Measurements from ENCODE around the gene HOXD12.

HOXD12 gene

DNA sequence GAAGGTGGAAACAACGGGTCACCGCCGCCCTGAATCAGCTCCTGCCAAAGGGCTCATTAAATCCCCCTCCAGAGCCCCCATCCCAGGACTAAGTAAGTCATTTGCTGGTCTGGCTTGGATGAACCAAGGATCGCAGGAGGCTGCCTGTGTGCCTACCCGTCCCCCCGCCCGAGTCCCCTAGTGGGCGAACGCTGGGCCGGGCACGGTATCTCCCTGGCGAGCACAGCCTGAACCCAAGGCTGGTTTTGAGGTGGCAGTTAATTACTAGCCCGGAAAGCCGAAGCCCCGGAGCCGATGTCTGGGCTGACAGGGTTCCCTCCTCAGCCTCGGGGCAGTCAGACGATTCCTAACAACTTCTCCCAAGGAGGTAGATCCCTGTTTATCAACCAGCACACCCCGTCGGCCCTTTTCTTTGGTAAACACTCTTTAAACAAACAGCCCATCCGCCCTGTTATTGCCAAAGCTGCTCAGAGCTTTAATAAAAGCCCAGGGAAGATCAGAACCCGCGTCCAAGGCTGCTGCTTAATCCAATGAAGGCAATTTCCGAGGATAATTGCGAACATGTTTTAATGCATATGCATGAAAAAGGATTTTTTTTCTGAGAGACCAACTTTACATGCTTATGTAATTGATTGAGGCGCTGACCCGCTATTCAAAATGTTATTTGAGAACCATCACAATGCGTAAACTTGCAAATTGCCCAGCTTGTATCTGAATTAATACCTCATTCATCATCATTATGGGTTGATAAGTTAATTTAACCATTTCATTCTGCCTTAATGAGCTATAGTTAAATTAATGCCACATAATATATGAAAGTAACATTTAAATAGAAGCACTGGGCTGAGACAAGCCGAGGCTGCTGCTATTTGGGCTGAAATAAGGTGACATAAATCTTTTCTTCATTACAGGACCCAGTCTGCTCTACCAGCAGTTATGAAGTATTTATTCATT, 26.4 kb upstream of the HOXD12 start:
- H3K27ac ChIP-seq (ENCODE audit: low read depth in 2 of 2, low read length in 2 of 2): no peak overlapping the region
- peaks cover 81 to 89% of the 10 kb centered on the region in 2 donors for H3K27me3 ChIP-seq (ENCODE audit: control insufficient read depth in 2 of 2, insufficient read depth in 2 of 2, low read length in 2 of 2)
- no peak overlapping the region for H3K4me3 ChIP-seq (ENCODE audit: low read length in 2 of 2)
- H3K36me3 ChIP-seq (ENCODE audit: control insufficient read depth in 2 of 2, insufficient read depth in 2 of 2, low read length in 2 of 2): no peaks in the 10 kb centered on the region
- no peak overlapping the region for H3K9ac ChIP-seq (ENCODE audit: low read depth in 1 of 2, low read length in 2 of 2)
- no peaks in the 10 kb centered on the region for H3K9me3 ChIP-seq (ENCODE audit: control insufficient read depth in 2 of 2, low read length in 2 of 2)
- peaks cover 0 to 5% of the 10 kb centered on the region in 2 donors for H3K4me1 ChIP-seq (ENCODE audit: control insufficient read depth in 2 of 2, insufficient read depth in 2 of 2, low read length in 2 of 2)

DNA sequence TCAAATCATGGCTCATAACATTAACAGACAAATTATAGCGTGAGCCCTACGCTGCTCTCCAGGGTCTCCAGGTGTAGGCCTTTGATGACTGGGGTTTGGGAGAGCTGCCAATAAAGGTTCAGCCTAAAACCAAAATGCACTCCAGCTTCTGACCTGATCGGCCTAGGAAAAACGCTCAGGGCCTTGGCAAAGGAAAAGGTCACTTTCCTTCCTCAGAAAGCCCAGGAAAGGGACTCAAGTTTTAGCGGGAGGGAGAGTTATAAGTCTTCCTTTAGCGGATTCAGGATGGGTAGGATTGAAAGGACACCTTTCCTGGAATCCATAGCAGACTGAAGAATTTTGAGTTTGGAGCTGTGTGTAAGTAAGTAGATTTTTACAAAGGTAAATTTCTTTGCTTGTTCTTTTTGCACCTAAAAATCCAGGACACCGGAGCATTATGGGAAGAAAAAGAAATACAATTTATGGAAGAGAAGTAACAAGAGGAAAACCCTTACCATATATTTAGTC, 24.6 kb upstream of the HOXD12 start:
- no peak overlapping the region for H3K27ac ChIP-seq (ENCODE audit: low read depth in 2 of 2, low read length in 2 of 2)
- H3K36me3 ChIP-seq (ENCODE audit: control insufficient read depth in 2 of 2, insufficient read depth in 2 of 2, low read length in 2 of 2): no peaks in the 10 kb centered on the region
- no peak overlapping the region for H3K9ac ChIP-seq (ENCODE audit: low read depth in 1 of 2, low read length in 2 of 2)
- H3K4me3 ChIP-seq (ENCODE audit: low read length in 2 of 2): no peak overlapping the region
- H3K9me3 ChIP-seq (ENCODE audit: control insufficient read depth in 2 of 2, low read length in 2 of 2): no peaks in the 10 kb centered on the region
- H3K4me1 ChIP-seq (ENCODE audit: control insufficient read depth in 2 of 2, insufficient read depth in 2 of 2, low read length in 2 of 2): peaks cover 0 to 3% of the 10 kb centered on the region in 2 donors
- H3K27me3 ChIP-seq (ENCODE audit: control insufficient read depth in 2 of 2, insufficient read depth in 2 of 2, low read length in 2 of 2): peaks cover 79 to 89% of the 10 kb centered on the region in 2 donors

DNA sequence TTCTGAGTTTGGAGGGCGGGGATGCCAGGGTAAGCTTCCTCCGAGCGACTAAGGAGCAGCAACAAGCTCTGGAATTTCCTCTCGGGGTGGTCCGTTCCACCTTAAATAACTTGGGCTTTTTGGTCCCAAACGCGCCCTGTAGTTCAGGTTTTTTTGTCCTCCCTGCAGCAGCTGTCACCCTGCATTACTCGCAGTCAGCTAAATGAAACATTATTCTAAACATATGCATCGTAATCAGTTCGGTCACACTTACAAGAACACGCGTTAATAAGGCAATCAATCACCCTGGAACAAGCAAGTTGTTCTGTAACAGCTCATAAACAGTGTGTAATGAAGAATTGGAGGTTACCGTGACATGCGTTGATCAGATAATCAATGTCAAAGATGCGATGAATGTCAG, 24.1 kb upstream of the HOXD12 start:
- peaks cover 0 to 3% of the 10 kb centered on the region in 2 donors for H3K4me1 ChIP-seq (ENCODE audit: control insufficient read depth in 2 of 2, insufficient read depth in 2 of 2, low read length in 2 of 2)
- no peak overlapping the region for H3K4me3 ChIP-seq (ENCODE audit: low read length in 2 of 2)
- H3K9me3 ChIP-seq (ENCODE audit: control insufficient read depth in 2 of 2, low read length in 2 of 2): no peaks in the 10 kb centered on the region
- no peak overlapping the region for H3K27ac ChIP-seq (ENCODE audit: low read depth in 2 of 2, low read length in 2 of 2)
- peaks cover 74 to 85% of the 10 kb centered on the region in 2 donors for H3K27me3 ChIP-seq (ENCODE audit: control insufficient read depth in 2 of 2, insufficient read depth in 2 of 2, low read length in 2 of 2)
- no peak overlapping the region for H3K9ac ChIP-seq (ENCODE audit: low read depth in 1 of 2, low read length in 2 of 2)
- H3K36me3 ChIP-seq (ENCODE audit: control insufficient read depth in 2 of 2, insufficient read depth in 2 of 2, low read length in 2 of 2): no peaks in the 10 kb centered on the region

DNA sequence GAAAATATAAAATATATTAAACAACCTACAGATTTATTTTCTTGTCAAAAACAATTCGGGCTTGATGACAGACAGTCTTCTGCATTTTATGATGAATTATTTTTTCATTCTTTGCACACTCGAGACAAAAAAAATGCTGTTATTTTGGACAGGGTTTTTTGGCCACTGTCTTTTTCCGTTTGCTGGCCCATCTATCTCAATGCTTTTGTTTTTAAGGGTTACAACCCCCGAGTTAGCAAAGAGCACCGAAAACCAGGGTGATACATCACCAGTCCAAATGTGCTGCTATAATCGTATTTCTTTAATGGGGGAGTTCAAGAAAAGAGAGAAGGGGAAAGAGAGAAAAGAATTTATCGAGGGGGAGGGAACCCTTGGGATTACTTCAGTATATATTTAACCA, 23.5 kb upstream of the HOXD12 start:
- Histone ChIP-seq H3K36me3 (ENCODE audit: control insufficient read depth in 2 of 2, insufficient read depth in 2 of 2, low read length in 2 of 2) (no peaks in the 10 kb centered on the region), H3K4me3 (ENCODE audit: low read length in 2 of 2) (no peak overlapping the region), H3K27ac (ENCODE audit: low read depth in 2 of 2, low read length in 2 of 2) (no peak overlapping the region), H3K27me3 (ENCODE audit: control insufficient read depth in 2 of 2, insufficient read depth in 2 of 2, low read length in 2 of 2) (peaks cover 76 to 86% of the 10 kb centered on the region in 2 donors), H3K9ac (ENCODE audit: low read depth in 1 of 2, low read length in 2 of 2) (no peak overlapping the region), H3K9me3 (ENCODE audit: control insufficient read depth in 2 of 2, low read length in 2 of 2) (no peaks in the 10 kb centered on the region), H3K4me1 (ENCODE audit: control insufficient read depth in 2 of 2, insufficient read depth in 2 of 2, low read length in 2 of 2) (peaks cover 0 to 3% of the 10 kb centered on the region in 2 donors)

DNA sequence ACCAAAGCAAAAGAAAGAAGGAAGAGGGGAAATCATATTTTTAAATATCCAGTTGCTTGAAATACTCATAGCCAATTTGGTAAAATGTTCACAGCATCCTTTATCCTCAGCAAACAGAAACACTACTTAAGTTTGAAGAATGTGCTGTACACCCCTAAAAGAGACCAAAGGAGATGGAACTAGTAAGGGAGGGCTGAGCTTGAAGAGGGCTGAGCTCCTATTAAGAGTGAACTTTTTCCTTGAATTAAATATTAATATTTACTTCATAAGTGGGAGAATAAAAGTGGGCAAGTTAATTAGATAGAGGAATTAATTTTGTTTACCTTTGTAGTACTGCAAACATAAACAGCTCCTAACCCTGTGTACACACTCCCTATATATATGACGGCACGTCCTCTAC, 22.8 kb upstream of the HOXD12 start:
- Histone ChIP-seq H3K9ac (ENCODE audit: low read depth in 1 of 2, low read length in 2 of 2) (no peak overlapping the region), H3K27me3 (ENCODE audit: control insufficient read depth in 2 of 2, insufficient read depth in 2 of 2, low read length in 2 of 2) (peaks cover 77 to 87% of the 10 kb centered on the region in 2 donors), H3K4me3 (ENCODE audit: low read length in 2 of 2) (no peak overlapping the region), H3K4me1 (ENCODE audit: control insufficient read depth in 2 of 2, insufficient read depth in 2 of 2, low read length in 2 of 2) (peaks cover 0 to 3% of the 10 kb centered on the region in 2 donors), H3K27ac (ENCODE audit: low read depth in 2 of 2, low read length in 2 of 2) (no peak overlapping the region), H3K36me3 (ENCODE audit: control insufficient read depth in 2 of 2, insufficient read depth in 2 of 2, low read length in 2 of 2) (no peaks in the 10 kb centered on the region), H3K9me3 (ENCODE audit: control insufficient read depth in 2 of 2, low read length in 2 of 2) (no peaks in the 10 kb centered on the region)

DNA sequence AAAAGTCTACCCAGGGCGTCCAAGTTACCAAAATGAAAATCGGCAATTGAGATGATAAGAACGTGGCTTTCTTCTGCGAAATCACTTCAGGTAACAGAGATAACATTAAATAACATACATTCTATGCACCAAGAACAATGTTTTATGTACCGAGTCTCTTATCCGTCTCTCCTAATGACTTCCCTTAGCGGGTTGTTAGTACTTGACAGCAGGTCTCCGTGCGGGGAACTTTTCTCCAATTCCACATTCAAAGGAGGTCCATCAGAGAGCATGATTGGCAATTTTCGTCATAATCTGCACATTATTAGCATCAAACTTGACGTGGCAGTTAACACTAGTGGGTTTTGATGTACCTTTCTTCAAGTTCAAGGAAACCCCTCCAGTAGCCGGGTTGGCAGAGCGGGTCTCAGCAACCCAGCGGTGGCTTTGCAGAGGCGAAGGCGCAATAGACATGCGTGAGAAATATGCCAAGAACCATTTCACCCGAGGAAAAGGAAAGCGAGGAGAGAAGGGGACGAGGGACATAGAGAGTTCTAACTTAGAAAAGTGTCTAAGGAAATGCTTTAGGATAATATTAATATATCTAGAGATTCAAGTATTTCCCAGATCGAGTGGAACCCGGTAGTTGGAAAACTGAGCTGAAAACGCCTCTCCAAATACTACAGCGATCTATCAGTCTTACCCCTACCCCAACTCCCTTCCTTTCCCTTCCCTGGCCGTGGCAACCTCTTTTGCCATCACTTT, 20.9 kb upstream of the HOXD12 start:
- Histone ChIP-seq H3K9me3 (ENCODE audit: control insufficient read depth in 2 of 2, low read length in 2 of 2) (no peaks in the 10 kb centered on the region), H3K4me1 (ENCODE audit: control insufficient read depth in 2 of 2, insufficient read depth in 2 of 2, low read length in 2 of 2) (peaks cover 0 to 5% of the 10 kb centered on the region in 2 donors), H3K27me3 (ENCODE audit: control insufficient read depth in 2 of 2, insufficient read depth in 2 of 2, low read length in 2 of 2) (peaks cover 80 to 89% of the 10 kb centered on the region in 2 donors), H3K36me3 (ENCODE audit: control insufficient read depth in 2 of 2, insufficient read depth in 2 of 2, low read length in 2 of 2) (no peaks in the 10 kb centered on the region), H3K4me3 (ENCODE audit: low read length in 2 of 2) (no peak overlapping the region), H3K27ac (ENCODE audit: low read depth in 2 of 2, low read length in 2 of 2) (no peak overlapping the region), H3K9ac (ENCODE audit: low read depth in 1 of 2, low read length in 2 of 2) (no peak overlapping the region)

DNA sequence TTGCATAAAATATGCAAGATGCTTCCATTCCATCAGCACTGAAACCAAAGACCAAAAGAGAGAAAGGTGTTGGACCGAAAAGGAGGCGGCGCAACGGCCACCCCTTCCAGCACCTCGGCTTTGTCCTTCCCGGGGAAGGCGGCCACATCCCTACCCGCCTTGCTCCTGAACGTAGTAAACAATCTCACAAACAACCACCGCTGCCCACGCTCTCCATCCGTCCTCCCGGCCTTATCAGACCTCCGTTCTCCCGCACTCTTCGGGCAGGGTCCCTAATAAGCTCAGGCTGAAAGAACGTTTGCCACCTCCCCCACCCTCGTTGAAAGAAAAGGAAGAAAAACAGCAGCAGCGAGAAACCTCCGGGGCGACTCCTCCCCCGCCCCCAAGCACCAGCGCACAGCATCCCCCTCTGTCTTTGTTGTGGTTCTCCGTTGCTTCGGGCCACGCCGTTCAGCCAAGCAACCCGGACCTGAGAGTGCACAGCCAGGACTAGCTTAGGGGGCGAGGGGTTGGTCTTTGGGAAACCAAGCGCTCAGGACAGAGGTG, 20.2 kb upstream of the HOXD12 start:
- no peaks in the 10 kb centered on the region for H3K9me3 ChIP-seq (ENCODE audit: control insufficient read depth in 2 of 2, low read length in 2 of 2)
- H3K9ac ChIP-seq (ENCODE audit: low read depth in 1 of 2, low read length in 2 of 2): no peak overlapping the region
- no peak overlapping the region for H3K4me3 ChIP-seq (ENCODE audit: low read length in 2 of 2)
- H3K4me1 ChIP-seq (ENCODE audit: control insufficient read depth in 2 of 2, insufficient read depth in 2 of 2, low read length in 2 of 2): peaks cover 0 to 5% of the 10 kb centered on the region in 2 donors
- no peak overlapping the region for H3K27ac ChIP-seq (ENCODE audit: low read depth in 2 of 2, low read length in 2 of 2)
- peaks cover 82 to 89% of the 10 kb centered on the region in 2 donors for H3K27me3 ChIP-seq (ENCODE audit: control insufficient read depth in 2 of 2, insufficient read depth in 2 of 2, low read length in 2 of 2)
- no peaks in the 10 kb centered on the region for H3K36me3 ChIP-seq (ENCODE audit: control insufficient read depth in 2 of 2, insufficient read depth in 2 of 2, low read length in 2 of 2)

DNA sequence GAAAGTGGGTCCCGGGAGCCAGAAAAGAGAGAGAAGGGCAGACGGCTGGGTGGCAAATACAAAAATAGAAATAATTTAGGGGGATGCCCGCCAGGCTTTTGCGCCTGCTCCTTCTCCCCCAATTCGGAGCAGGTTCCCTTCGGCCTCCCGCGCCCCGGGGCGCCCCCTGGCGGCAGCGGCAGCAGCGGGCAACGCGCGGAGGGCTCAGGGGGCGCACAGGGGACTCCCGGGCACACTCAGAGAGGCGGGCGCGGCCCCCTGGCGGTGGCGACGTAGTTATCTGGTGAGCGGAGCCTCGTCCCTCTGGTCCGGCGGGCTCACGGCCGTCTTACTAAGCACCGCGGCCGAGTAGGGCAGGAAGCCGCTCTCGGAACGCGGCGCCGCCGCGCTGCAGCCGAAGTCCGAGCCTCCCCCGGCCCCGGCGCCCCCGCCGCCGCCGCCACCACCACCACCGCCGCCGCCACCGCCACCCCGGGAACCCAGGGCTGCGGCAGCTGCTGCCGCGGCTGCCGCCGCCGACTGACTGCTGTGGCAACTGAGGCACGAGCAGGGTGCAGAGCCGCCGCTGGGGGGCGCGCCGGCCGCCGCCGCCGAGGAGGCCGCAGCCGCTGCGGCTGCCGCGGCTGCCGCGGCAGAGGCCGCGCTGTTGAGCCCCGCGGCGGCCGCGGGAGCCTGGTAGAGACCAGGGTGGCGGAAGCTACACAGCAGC, 19.6 kb upstream of the HOXD12 start:
- Histone ChIP-seq H3K27ac (ENCODE audit: low read depth in 2 of 2, low read length in 2 of 2) (no peak overlapping the region), H3K9ac (ENCODE audit: low read depth in 1 of 2, low read length in 2 of 2) (no peak overlapping the region), H3K36me3 (ENCODE audit: control insufficient read depth in 2 of 2, insufficient read depth in 2 of 2, low read length in 2 of 2) (no peaks in the 10 kb centered on the region), H3K27me3 (ENCODE audit: control insufficient read depth in 2 of 2, insufficient read depth in 2 of 2, low read length in 2 of 2) (peaks cover 82 to 89% of the 10 kb centered on the region in 2 donors), H3K4me1 (ENCODE audit: control insufficient read depth in 2 of 2, insufficient read depth in 2 of 2, low read length in 2 of 2) (peaks cover 2 to 5% of the 10 kb centered on the region in 2 donors), H3K4me3 (ENCODE audit: low read length in 2 of 2) (peak overlapping the region in 1 of 2 donors; percentile 38), H3K9me3 (ENCODE audit: control insufficient read depth in 2 of 2, low read length in 2 of 2) (no peaks in the 10 kb centered on the region)

DNA sequence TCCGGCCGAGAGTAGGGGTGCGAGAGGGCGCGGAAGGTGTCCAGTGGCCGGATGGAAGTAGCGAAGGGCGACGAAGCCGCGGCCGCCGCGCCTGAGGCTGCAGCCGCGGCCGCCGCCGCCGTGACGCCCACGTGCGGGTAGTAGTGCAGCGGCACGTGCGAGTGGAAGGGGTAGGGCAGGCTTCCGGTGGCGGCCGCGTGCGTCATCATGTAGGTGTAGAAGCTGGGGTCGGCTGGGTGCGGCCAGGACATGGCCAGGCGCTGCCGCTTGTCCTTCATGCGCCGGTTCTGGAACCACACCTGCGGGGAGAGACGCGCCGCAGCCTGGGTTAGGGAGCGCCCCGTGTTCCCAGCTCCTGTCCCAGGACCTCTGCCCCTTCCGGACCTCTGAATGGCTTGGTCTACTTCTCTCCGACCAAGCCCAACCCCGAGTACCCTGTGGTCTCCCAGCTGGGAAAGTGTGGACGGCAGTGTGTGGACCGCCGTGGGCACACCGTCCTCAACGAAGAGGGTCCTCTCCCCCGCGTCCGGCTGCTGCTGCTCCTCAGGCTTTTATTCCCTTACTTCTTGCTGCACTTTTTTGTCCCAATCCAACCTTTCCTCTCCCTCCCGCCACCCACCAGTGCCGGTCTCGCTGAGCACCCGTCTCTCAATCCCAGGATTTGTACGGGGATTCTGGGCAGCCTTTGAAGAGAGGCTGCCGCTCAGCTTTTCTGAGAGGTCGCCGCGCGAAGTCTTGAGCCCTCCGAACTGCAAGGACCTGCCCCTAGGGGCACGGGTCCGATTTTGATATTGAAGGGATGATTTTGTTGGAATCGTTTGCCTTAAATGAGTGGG, 18.8 kb upstream of the HOXD12 start:
- Histone ChIP-seq H3K27me3 (ENCODE audit: control insufficient read depth in 2 of 2, insufficient read depth in 2 of 2, low read length in 2 of 2) (peaks cover 82 to 89% of the 10 kb centered on the region in 2 donors), H3K4me3 (ENCODE audit: low read length in 2 of 2) (peak overlapping the region in 1 of 2 donors; percentile 38), H3K36me3 (ENCODE audit: control insufficient read depth in 2 of 2, insufficient read depth in 2 of 2, low read length in 2 of 2) (no peaks in the 10 kb centered on the region), H3K9me3 (ENCODE audit: control insufficient read depth in 2 of 2, low read length in 2 of 2) (no peaks in the 10 kb centered on the region), H3K4me1 (ENCODE audit: control insufficient read depth in 2 of 2, insufficient read depth in 2 of 2, low read length in 2 of 2) (peaks cover 3 to 5% of the 10 kb centered on the region in 2 donors), H3K9ac (ENCODE audit: low read depth in 1 of 2, low read length in 2 of 2) (no peak overlapping the region), H3K27ac (ENCODE audit: low read depth in 2 of 2, low read length in 2 of 2) (no peak overlapping the region)
